GM18520 (cell line): ENCODE results near the gene USP12.
"Not testable (repeated sequence)": the region's sequence is repeated elsewhere in the genome, so short reads cannot be mapped to it uniquely, and the experiment has no call there.

Source experiments
- ATAC-seq: cut with Tn5 transposase; IDR thresholded peaks from one replicate; pipeline ENCODE4 v1.9.1; 2021; ENCODE audit not compliant: unreplicated experiment

Gene USP12

DNA sequence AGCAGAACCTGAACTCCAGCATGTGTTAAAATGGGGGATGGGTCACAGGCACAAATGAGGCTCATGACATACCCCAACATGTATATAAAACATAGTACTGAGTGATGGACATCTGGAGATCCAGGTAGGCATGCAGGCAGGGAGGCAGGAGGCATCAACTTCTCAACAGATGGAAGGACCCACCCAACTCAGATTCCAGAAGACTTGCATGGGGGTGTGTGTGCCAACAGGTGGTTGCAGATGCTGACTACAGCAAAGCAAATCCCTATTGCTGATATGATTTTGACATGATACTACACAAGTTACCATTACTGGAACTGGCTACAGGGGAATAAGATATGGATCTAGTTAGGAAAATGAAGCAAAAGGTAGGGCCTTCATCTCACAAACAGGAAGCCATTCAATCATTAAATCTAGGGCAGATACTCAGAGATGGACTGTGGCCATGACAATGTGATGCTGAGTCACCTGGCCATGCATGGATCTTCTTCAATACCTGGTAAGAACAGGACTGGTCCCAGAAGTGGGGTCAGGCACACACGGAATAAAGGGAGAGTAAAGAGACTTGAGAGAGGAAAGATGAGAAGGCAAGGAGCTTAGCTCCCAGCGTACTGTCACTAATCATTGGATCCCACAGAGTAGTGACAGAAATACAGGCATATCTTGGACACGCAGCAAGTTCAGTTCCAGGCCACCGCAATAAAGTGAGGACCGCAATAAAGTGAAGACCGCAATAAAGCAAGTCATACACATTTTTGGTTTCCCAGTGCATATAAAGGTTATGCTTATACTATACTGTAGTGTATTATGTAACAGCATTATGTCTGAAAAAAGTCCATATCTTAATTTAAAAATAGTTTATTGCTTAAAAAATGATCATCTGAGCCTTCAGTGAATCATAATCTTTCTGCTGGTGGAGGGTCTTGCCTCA lies 91.3 kb downstream of the USP12 start:
- no peak for ATAC-seq

GRCh38 chr13:27079421-27079958 lies 92.1 kb downstream of the USP12 start:
- ATAC-seq: no peak

DNA sequence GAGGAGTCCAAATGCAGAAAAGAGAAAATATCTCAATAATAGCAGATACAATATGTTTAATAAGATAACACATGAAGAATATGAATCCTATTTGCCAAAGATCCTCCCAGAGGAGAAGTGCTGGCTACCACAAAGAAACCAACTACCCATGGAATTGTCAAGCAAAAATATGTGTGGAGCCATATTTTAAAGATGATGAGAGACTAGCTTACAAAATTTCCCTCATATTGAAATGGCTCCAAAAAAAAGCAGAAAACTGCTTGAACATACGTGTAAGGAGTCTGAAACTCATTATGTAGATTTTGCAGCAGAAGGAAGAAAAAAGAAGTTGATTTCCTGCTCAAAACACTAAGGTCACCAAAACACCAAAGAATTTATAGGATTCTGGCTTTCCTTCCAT lies 94.2 kb downstream of the USP12 start:
- ATAC-seq: no peak

- ATAC-seq: no peak
Measured at GRCh38 chr13:27076421-27076820, 95.2 kb downstream of the USP12 start.

DNA sequence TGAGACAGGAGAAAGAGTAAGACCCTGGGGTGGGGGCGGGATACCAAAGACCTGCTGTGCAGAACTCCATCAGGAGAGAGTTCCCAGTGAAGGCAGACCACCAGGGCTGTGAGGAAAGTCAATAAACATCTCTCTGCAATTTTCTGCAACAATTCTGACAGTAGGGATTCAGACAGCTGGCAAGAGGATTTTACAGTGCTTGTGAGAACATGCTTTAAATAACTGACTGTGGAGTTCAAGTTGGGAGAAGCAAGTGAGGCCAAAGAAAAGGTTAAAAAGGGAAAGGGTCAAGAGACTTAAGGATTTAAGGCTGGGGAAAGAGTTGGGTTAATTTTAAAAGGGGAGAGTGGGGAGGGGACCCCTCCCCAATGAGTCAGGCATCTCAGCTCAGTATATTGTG lies 98.4 kb downstream of the USP12 start:
- ATAC-seq: no peak

GRCh38 chr13:27066123-27066522 lies 105.5 kb downstream of the USP12 start:
- ATAC-seq: not testable (repeated sequence)

DNA sequence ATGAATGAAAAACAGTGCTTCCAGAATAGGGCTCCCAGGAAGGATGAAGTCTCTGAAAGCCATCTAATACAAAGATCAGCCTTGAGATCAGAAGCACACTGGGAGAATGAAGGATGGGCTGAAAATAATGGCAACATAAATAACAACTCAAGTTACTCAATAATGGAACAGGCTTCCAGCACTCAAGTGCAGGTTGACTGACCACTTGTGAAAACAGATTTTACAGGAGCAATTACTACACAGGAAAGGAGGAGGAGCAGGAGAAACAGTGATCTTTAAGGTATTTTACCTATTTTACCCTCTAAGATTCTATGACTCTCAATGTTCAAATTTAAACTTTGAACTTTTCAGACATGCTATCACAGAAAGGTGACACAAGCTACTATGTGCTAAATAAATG lies 106.0 kb downstream of the USP12 start:
- no peak for ATAC-seq

- ATAC-seq: no peak
Measured at GRCh38 chr13:27064252-27064995, 107.2 kb downstream of the USP12 start.

- ATAC-seq: no peak
Measured at GRCh38 chr13:27057817-27058216, 113.8 kb downstream of the USP12 start.

DNA sequence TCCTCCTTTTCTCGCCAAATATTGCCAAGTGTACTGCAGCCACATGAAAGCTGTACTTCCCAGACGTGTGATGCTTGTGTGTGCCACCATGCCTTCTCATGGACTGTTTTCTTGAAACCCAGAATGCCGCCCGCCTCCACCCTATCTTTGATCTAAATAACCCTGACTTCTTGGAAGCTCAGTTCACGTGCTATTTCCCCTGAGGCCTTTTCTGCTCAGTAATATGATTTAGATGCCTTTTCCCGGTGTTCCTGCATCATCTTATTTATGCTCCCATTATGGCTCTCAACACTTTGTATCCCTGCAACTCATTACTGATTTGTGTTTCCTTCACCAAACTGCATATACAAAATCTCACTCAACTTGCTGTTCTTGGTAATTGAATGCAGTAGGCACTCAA lies 116.1 kb downstream of the USP12 start:
- no peak for ATAC-seq

DNA sequence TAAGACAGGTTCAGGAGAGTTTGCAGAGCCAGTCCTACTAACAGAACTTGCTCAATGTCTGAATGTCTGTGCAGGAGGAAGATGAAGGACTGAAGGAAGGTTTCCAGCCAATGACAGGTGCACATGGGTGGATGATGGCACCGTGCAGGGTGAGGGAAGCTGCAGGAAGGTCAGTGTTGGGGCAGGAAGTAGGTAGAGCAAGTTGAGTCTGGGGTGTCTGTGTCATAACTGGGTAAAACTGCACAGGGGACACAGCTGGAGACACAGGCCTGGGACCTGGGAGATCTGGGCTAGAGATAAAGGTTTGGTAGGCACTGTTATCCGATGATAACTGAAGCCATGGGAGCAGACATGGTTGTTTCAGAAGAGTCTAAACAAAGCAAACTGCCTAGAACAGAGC lies 116.9 kb downstream of the USP12 start:
- ATAC-seq: no peak

DNA sequence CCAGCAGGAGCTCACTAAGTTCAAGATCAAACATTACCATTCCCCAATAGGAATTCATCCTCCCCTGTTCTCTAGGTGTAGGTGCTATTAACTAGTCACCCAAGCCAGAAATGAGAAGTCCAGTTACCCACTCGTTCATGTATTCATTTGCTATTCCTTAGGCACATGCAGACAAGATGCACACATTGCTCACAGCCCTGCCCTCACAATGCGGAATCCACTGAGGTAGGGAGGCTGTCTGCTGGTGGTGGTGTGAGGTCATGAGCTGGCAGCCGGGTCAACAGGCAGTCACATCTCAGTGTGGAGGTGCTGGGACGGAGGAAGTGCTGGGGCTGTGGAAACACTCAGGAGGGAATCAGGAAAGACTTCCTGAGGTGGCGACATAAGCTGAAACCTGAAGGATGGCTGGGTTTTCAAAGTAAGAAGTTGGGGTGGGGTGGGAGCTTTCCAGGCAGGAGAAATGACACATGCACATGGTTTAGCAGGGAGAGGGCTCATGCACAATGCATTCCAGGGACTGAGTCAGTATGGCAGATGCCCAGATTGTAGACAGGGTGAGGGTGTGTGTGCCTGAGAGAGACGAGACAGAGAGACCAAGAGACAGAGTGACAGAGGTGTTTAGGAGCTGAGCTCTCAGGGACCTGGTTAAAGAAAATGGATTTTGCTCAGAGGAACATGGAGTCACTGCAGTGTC lies 117.6 kb downstream of the USP12 start:
- no peak for ATAC-seq

DNA sequence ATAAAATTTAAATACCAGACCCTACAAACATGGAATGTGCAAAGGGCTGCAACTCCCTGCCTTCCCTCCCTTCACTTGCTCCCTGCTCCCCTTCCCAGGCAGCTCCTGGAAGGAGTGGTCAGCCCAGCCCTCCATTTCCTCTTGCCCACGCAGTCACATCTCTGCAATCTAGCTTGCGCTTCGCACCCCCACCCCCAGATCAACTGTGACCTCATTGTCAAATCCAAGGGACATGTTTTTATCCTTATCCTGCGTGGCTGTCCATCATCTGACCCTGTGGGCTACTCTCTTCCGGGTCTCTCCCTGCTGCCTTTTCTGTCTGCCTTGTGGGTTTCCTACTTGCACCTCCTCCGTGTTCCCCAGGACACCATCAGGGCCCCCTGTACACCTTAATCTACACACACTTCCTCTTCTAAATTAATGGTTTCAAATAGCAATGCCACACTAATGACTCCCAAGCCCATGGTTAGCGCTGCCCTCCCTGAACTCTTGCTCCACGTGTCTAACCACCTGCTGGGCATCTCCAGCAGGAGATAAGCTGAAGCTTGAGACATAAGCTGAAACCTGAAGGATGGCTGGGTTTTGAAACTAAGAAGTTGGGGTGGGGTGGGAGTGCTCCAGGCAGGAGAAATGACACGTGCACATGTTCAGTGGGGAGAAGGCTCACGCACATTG lies 118.3 kb downstream of the USP12 start:
- no peak for ATAC-seq

GRCh38 chr13:27052551-27053208 lies 118.9 kb downstream of the USP12 start:
- ATAC-seq: no peak

GRCh38 chr13:27047081-27047480 lies 124.5 kb downstream of the USP12 start:
- no peak for ATAC-seq

DNA sequence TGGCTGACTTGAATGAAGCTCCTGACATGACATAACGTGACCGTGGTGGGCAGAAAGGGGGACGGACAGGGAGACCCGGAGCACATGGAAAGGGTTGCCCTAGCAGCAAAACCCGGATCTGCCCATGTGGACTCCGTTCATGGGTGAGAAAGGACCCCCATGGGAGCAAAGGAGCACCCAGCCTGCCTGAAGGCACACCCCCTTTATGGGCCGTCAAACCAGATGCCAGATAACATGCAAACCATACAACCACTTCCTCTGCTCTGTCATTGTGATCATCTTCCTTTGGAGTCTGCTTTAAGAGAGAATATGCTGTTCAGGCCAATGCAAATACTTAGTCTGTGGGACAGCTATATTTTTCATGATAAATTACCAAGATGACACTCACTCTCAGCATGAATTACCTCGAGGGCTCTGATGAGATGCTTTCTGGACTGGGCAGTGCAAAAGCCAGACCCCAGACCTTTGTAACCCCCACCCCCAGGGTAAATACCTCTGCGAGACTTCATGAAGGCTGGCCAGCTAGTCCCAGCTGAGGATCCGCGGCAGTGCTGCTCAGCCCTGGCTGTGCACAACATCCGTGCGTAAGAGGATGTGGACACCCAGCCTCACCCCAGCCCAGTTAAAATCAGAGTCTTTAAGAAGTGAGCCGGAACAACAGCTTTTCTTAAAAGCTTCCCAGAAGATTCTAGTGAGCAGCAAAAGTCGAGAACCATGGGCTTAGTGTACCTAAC lies 126.6 kb downstream of the USP12 start:
- ATAC-seq: no peak

- ATAC-seq: no peak
Measured at GRCh38 chr13:27043013-27043412, 128.6 kb downstream of the USP12 start.

GRCh38 chr13:27041341-27041740 lies 130.3 kb downstream of the USP12 start:
- ATAC-seq: no peak

DNA sequence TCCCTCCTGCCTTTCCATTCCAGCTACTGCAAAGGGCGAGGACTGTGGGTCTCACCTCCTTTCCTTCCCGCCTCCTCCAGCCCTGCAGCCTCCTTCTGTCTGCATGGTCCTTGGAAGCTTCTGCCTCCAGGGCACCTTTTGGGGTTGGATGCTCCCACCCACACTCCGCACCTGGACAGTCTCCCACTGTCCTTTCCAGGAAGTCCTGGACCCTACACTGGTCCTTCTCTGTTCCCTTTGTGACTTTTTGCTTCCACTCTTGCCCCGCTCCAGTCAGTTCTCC lies 130.8 kb downstream of the USP12 start:
- ATAC-seq: no peak

GRCh38 chr13:27039171-27039701 lies 132.4 kb downstream of the USP12 start:
- no peak for ATAC-seq
